Hepatocyte (in vitro differentiated cells): ENCODE results near the gene COPS3.

ENCODE experiments used
- CTCF ChIP-seq: fragments of 200-600 bp; sonication (generic); IDR thresholded peaks from 2 replicates; pipeline ENCODE4 v1.5.1; 2016; ENCODE audit warnings: antibody characterized with exemption, mild to moderate bottlenecking; ENCODE audit not compliant: poor library complexity
- EZH2phosphoT487 ChIP-seq: fragments of 200-600 bp; sonication (generic); IDR thresholded peaks from one replicate; pipeline ENCODE4 v1.6.1; 2018; ENCODE audit warnings: antibody characterized with exemption, mild to moderate bottlenecking, low read depth, moderate library complexity; ENCODE audit not compliant: unreplicated experiment, severe bottlenecking

- TF ChIP-seq CTCF: no peak
- TF ChIP-seq EZH2phosphoT487: no peak
Observed at GRCh38 chr17:17280613-17281549, at the start of gene COPS3.
